Astrocyte (in vitro differentiated cells and primary cell): ENCODE data around the gene TMEM132C. TPM values are rescaled to one million over a fixed set of nuclear protein-coding genes. Genes with fewer than 3 reads are reported as not detected.

Experiments
- DNase-seq: peaks from one replicate; pipeline ENCODE4 v3.0.0-alpha.2; 2010; ENCODE audit warnings: low read depth
- FAIRE-seq: peaks from 2 replicates; lab custom pipeline; 2011; peaks lifted over from hg19 to GRCh38; lab: Jason Lieb, UNC
- H2AFZ ChIP-seq: 2 replicates; pipeline ENCODE4 v1.6.0; 2012; ENCODE audit warnings: low read depth, low read length, inconsistent platforms
- H3K27ac ChIP-seq: 2 replicates; pipeline ENCODE4 v1.5.1; 2011; ENCODE audit warnings: low read depth, low read length, inconsistent platforms
- H3K27me3 ChIP-seq: 2 replicates; pipeline ENCODE4 v1.6.0; 2011; ENCODE audit warnings: low read length, inconsistent platforms; ENCODE audit not compliant: insufficient read depth
- H3K36me3 ChIP-seq: 2 replicates; pipeline ENCODE4 v1.5.1; 2011; ENCODE audit warnings: low read length, inconsistent platforms; ENCODE audit not compliant: insufficient read depth
- H3K4me1 ChIP-seq: 2 replicates; pipeline ENCODE4 v1.5.1; 2011; ENCODE audit warnings: low read length, inconsistent platforms; ENCODE audit not compliant: insufficient read depth
- H3K4me2 ChIP-seq: 2 replicates; pipeline ENCODE4 v1.6.0; 2012; ENCODE audit warnings: low read length, inconsistent platforms
- H3K4me3 ChIP-seq: 2 replicates; pipeline ENCODE4 v1.5.1; 2011; ENCODE audit warnings: low read depth, mild to moderate bottlenecking, low read length, inconsistent platforms; ENCODE audit not compliant: insufficient read depth
- H3K79me2 ChIP-seq: 2 replicates; pipeline ENCODE4 v1.6.0; 2012; ENCODE audit warnings: mild to moderate bottlenecking, low read length, inconsistent platforms; ENCODE audit not compliant: insufficient read depth
- H3K9ac ChIP-seq: 2 replicates; pipeline ENCODE4 v1.6.0; 2012; ENCODE audit warnings: mild to moderate bottlenecking, low read length, inconsistent platforms
- H3K9me3 ChIP-seq: 2 replicates; pipeline ENCODE4 v1.5.1; 2012; ENCODE audit warnings: low read depth, mild to moderate bottlenecking, low read length, inconsistent platforms; ENCODE audit not compliant: insufficient read depth
- H4K20me1 ChIP-seq: 2 replicates; pipeline ENCODE4 v1.6.0; 2012; ENCODE audit warnings: low read length, inconsistent platforms; ENCODE audit not compliant: insufficient read depth
- H3K27ac Mint-ChIP-seq: one replicate; pipeline ENCODE4 v1.8.0; 2021; ENCODE audit warnings: mild to moderate bottlenecking, mixed read lengths; ENCODE audit not compliant: unreplicated experiment
- H3K27me3 Mint-ChIP-seq: one replicate; pipeline ENCODE4 v1.8.0; 2021; ENCODE audit warnings: low read depth, mixed read lengths; ENCODE audit not compliant: unreplicated experiment
- H3K36me3 Mint-ChIP-seq: one replicate; pipeline ENCODE4 v1.8.0; 2021; ENCODE audit warnings: low read depth, mixed read lengths; ENCODE audit not compliant: unreplicated experiment
- H3K4me1 Mint-ChIP-seq: one replicate; pipeline ENCODE4 v1.8.0; 2021; ENCODE audit warnings: low read depth, mixed read lengths; ENCODE audit not compliant: unreplicated experiment
- H3K4me3 Mint-ChIP-seq: one replicate; pipeline ENCODE4 v1.8.0; 2021; ENCODE audit warnings: mild to moderate bottlenecking, moderate library complexity, mixed read lengths; ENCODE audit not compliant: unreplicated experiment
- H3K9me3 Mint-ChIP-seq: one replicate; pipeline ENCODE4 v1.8.0; 2021; ENCODE audit warnings: mild to moderate bottlenecking, mixed read lengths; ENCODE audit not compliant: unreplicated experiment
- EZH2 ChIP-seq: IDR thresholded peaks from 2 replicates; pipeline ENCODE4 v1.6.1; 2012; ENCODE audit warnings: mild to moderate bottlenecking, low read length, inconsistent platforms; ENCODE audit not compliant: insufficient read depth
- total RNA-seq: library from RNA; stranded (reverse); gene quantifications from 2 replicates; pipeline ENCODE4 v1.2.1, GENCODE V29; 2021
- TF ChIP-seq, protein P1 (sequence below): IDR thresholded peaks from 2 replicates; pipeline ENCODE4 v1.5.1; 2011; ENCODE audit warnings: low read depth, mild to moderate bottlenecking, inconsistent platforms, low read length, moderate library complexity; ENCODE audit not compliant: insufficient read depth

TMEM132C gene
- total RNA-seq, 1 donor from 2014 or later: not detected

- Histone ChIP-seq H4K20me1 (no peaks in the 10 kb centered on the region), H3K4me2 (no peak overlapping the region), H3K79me2 (no peaks in the 10 kb centered on the region), H3K36me3 (no peaks in the 10 kb centered on the region), H3K27me3 (no peaks in the 10 kb centered on the region), H3K9me3 (no peaks in the 10 kb centered on the region), H3K9ac (no peak overlapping the region), H3K4me3 (no peak overlapping the region), H3K4me1 (no peaks in the 10 kb centered on the region), H2AFZ (no peak overlapping the region), H3K27ac (no peak overlapping the region)
- FAIRE-seq: no peak
- H3K36me3 Mint-ChIP-seq: no peaks in the 10 kb centered on the region
- H3K4me1 Mint-ChIP-seq: no peaks in the 10 kb centered on the region
- H3K9me3 Mint-ChIP-seq: peaks cover 4% of the 10 kb centered on the region
- no peak overlapping the region for H3K4me3 Mint-ChIP-seq
- DNase-seq: no peak
- no peak overlapping the region for H3K27ac Mint-ChIP-seq
- TF ChIP-seq, protein P1, sequence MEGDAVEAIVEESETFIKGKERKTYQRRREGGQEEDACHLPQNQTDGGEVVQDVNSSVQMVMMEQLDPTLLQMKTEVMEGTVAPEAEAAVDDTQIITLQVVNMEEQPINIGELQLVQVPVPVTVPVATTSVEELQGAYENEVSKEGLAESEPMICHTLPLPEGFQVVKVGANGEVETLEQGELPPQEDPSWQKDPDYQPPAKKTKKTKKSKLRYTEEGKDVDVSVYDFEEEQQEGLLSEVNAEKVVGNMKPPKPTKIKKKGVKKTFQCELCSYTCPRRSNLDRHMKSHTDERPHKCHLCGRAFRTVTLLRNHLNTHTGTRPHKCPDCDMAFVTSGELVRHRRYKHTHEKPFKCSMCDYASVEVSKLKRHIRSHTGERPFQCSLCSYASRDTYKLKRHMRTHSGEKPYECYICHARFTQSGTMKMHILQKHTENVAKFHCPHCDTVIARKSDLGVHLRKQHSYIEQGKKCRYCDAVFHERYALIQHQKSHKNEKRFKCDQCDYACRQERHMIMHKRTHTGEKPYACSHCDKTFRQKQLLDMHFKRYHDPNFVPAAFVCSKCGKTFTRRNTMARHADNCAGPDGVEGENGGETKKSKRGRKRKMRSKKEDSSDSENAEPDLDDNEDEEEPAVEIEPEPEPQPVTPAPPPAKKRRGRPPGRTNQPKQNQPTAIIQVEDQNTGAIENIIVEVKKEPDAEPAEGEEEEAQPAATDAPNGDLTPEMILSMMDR: no peak
- no peak for TF ChIP-seq EZH2
- H3K27me3 Mint-ChIP-seq: no peaks in the 10 kb centered on the region
These were observed 479.1 kb downstream of the TMEM132C start for GRCh38 chr12:128745772-128746689.

DNA sequence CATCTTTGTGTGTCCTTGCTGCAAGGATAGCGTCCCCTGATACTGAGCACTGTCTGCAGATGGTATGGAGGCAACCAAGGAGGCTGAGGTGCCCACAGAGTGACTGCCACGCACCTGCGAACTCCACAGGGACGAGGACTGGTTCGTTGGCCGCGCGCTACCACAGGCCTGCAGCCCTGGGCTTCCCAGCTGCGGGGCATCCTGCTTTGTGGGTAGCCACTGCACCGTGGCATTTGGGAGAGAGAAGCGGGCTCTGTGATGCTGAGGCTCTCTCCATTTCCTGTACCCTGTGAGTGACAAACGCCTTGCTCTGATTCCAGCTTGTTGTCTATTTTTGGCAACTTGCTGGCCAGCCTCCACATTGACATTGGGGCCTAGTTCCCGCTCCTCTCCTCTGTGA lies 480.5 kb downstream of the TMEM132C start:
- H3K4me1 ChIP-seq: no peaks in the 10 kb centered on the region
- H2AFZ ChIP-seq: no peak overlapping the region
- H3K4me2 ChIP-seq: no peak overlapping the region
- no peaks in the 10 kb centered on the region for H4K20me1 ChIP-seq
- Mint-ChIP-seq H3K4me3 (no peak overlapping the region), H3K4me1 (no peaks in the 10 kb centered on the region), H3K27me3 (no peaks in the 10 kb centered on the region), H3K36me3 (no peaks in the 10 kb centered on the region), H3K27ac (no peak overlapping the region), H3K9me3 (peaks cover 4% of the 10 kb centered on the region)
- no peak for TF ChIP-seq EZH2
- TF ChIP-seq, protein P1: no peak
- H3K27me3 ChIP-seq: no peaks in the 10 kb centered on the region
- H3K79me2 ChIP-seq: no peaks in the 10 kb centered on the region
- no peaks in the 10 kb centered on the region for H3K36me3 ChIP-seq
- no peak overlapping the region for H3K9ac ChIP-seq
- no peak overlapping the region for H3K4me3 ChIP-seq
- FAIRE-seq: no peak
- H3K9me3 ChIP-seq: no peaks in the 10 kb centered on the region
- H3K27ac ChIP-seq: no peak overlapping the region
- DNase-seq: no peak

DNA sequence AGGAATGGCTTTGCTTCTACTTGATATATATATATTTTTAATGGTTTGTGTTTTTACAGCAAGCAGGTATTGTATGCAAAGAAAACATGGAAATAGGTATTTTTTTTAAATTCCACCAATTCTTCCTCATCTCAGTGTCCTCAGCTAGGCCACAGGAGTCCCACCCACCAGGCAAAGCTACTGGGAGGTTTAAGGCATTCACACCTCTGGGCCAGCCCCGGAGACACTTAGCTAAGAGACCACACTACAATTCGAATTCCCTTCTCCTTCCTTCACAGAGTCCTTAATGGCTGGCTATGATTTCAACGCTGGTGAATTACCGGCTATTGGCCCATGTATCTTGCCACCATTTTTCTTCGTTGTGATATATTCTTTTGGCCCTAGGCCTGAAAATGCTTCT lies 485.4 kb downstream of the TMEM132C start:
- Mint-ChIP-seq H3K27ac (no peak overlapping the region), H3K4me1 (no peaks in the 10 kb centered on the region), H3K27me3 (no peaks in the 10 kb centered on the region), H3K9me3 (peaks cover 4% of the 10 kb centered on the region), H3K36me3 (no peaks in the 10 kb centered on the region), H3K4me3 (no peak overlapping the region)
- H3K4me2 ChIP-seq: no peak overlapping the region
- TF ChIP-seq, protein P1: no peak
- TF ChIP-seq EZH2: no peak
- no peak overlapping the region for H2AFZ ChIP-seq
- no peaks in the 10 kb centered on the region for H3K36me3 ChIP-seq
- no peaks in the 10 kb centered on the region for H3K79me2 ChIP-seq
- H3K9ac ChIP-seq: no peak overlapping the region
- no peaks in the 10 kb centered on the region for H3K4me1 ChIP-seq
- H3K27me3 ChIP-seq: no peaks in the 10 kb centered on the region
- no peaks in the 10 kb centered on the region for H3K9me3 ChIP-seq
- no peak overlapping the region for H3K27ac ChIP-seq
- no peak for DNase-seq
- H3K4me3 ChIP-seq: no peak overlapping the region
- no peaks in the 10 kb centered on the region for H4K20me1 ChIP-seq
- FAIRE-seq: no peak
